GM12801 (cell line): ENCODE data around the gene BCO1.

Experiments used
- TF ChIP-seq, protein P1 (sequence below): IDR thresholded peaks from one replicate; pipeline ENCODE4 v1.5.1; 2011; ENCODE audit warnings: control low read depth; ENCODE audit not compliant: insufficient read length; ENCODE audit errors: extremely low read depth

Gene BCO1

DNA sequence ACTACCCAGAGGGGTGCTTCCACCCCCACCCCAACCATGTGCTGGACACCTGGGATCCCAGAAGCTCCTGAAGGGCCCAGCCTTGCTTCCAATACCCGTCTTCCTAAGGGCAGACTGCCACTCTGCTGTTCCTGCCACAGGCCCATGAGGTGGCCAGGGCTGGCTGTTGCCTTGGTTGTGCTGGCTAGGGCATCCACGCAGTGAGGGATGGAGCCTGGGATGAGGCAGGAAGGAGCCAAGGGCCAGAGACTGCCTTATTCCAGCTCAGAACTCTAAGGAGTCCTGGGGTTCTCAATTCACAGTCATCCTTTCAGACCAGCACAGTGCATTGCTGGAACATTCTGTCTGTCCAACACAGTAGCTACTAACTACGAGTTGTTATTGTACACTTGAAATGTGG lies 37.8 kb downstream of the BCO1 start:
- TF ChIP-seq, protein P1, sequence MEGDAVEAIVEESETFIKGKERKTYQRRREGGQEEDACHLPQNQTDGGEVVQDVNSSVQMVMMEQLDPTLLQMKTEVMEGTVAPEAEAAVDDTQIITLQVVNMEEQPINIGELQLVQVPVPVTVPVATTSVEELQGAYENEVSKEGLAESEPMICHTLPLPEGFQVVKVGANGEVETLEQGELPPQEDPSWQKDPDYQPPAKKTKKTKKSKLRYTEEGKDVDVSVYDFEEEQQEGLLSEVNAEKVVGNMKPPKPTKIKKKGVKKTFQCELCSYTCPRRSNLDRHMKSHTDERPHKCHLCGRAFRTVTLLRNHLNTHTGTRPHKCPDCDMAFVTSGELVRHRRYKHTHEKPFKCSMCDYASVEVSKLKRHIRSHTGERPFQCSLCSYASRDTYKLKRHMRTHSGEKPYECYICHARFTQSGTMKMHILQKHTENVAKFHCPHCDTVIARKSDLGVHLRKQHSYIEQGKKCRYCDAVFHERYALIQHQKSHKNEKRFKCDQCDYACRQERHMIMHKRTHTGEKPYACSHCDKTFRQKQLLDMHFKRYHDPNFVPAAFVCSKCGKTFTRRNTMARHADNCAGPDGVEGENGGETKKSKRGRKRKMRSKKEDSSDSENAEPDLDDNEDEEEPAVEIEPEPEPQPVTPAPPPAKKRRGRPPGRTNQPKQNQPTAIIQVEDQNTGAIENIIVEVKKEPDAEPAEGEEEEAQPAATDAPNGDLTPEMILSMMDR, result no peak

DNA sequence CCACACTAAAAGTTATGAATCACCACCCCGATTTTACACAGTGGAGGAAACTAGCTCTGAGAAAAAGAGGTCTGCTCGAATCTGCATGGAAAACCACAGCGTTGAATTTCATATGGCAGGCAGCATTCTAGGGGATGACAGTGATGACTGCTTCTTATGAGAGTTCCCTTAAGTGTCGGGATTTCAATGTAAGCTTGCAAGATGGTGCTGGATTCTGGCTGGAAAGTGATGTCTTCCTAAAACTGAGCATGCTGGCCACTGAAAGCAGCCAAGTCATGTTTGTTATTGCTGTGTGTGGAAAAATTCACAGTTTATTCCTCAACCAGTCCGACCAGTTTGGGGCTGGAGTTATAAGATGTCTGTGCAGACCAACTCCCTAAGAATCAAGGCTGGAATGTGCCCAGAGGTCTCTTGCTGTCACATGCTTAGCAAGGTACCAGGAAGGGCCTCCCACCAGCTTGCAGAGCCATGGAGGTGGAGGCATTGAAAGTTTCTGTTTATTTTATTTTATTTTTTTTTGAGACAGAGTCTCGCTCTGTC lies 39.1 kb downstream of the BCO1 start:
- TF ChIP-seq, protein P1, result no peak

DNA sequence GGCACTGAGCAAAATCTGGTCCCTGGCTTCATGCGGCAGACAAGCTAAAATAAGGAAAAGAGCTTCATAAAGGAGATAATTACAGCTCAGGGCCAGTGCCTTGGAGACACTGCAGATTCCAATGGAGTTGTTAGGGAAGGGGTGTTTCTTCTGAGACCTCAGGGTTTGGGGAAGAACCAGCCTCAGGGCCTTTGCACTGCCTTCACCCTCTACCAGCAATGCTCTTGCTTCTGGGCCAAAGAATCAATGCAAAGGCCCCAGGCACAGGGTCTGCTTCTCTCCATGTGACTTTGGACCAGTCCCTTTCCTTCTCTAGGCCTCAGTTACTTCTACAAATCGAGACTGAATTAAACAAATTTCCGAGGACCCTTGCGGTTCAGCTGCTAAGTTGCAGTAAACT lies 40.0 kb downstream of the BCO1 start:
- TF ChIP-seq, protein P1, result no peak

DNA sequence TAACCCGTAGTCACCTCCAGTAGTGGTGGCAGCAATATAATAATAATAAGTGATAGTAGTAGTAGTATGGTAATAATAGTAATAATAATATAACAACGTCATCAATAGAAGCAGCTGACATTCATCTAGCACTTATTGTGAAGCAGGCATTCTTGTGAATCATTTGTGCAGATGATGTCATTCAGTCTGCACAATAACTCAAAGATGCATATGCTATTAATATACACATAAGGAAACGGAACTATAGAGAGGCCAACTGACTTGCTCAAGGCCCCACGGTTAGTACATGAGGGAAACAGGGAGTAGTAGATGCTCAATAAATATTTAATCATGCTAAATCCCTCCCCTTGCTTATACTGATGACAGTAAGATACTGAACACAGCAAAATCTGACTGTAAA lies 40.9 kb downstream of the BCO1 start:
- TF ChIP-seq, protein P1, result no peak

DNA sequence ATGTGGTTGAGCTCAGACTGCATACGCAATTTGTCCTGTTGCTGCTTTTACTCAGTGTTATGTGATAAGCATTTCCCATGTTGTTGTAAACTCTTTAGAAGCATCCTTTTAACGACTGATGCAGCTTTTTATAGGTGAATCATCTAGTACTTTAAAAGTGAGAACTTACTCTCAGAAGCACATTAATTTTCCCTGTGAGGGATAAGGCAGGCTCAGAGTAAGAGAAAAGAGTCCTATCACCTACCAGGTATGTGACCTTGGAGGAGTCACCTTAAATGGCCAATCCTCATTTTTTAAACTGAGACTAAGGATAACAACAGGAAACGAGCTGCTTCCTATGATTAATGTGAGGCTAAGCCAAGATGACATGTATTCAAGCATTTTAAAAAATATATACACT lies 41.9 kb downstream of the BCO1 start:
- TF ChIP-seq, protein P1, result no peak

DNA sequence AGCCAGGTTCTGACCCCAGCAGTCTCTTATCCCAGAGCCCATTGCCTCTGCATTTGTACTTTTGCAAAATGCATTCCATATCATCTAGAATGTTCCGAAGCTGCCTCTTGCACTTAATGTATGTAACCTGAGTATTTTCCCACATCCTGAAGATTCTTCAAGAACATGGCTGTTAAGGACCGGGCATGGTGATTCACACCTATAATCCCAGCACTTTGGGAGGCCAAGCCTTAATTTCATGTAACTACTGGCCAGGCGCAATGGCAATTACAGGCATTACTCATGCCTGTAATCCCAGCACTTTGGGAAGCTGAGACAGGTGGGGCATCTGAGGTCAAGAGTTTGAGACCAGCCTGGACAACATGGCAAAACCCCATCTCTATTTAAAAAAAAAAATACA lies 44.6 kb downstream of the BCO1 start:
- TF ChIP-seq, protein P1, result no peak

DNA sequence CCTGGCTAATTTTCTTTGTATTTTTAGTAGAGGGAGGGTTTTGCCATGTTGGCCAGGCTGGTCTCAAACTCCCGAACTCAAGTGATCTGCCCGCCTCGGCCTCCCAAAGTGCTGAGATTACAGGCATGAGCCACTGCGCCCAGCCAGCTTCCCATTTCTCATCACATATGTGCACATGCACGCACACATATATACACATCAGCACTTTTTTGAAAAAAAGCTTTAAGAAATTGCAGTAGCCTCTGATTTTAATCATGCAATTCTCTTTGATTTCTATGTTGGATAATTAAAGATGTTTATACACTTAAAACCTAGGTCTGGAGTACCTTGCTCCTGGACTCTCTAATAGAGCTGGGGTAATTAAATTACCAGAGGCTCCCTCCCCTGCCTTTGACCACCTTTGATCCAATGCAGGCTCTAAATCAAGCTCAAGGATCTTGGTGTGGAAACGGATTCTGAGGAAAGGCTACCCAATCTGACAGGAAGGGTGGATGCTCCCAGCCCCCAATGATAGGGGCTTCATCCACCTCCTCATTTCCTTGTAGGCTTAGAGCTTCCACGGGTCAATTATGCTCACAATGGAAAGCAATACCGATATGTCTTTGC lies 46.6 kb downstream of the BCO1 start:
- TF ChIP-seq, protein P1, result no peak
